Measurements from ENCODE around the gene HDDC2. TPM values are rescaled to one million over a fixed set of nuclear protein-coding genes. Genes with fewer than 3 reads are reported as not detected.

The HDDC2 gene
- total RNA-seq, 1 experiment from 2014 or later: 96.8 TPM

DNA sequence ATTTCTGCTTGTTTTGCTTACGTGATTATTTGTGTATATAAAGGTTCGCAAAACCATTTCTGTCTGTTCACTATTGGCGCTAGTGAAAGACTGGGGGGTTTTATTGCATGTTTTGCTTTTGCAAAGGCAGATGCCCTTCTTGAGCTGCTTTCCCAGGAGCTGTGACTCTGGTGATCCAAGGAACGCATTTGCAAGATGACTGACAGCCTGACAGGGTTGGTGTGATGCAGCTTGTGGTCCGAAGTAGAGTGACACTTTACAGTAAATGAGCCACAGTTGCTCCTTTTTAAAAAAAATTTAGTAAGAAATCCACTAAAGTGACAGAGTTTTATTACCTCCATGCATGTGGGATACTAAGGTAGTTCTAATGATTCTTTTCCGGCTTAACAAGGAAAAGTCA, 74.5 kb downstream of the HDDC2 start:
- no peaks in the 10 kb centered on the region for H3K27me3 ChIP-seq (ENCODE audit: low read length)
- H3K79me2 ChIP-seq (ENCODE audit: low read length): no peaks in the 10 kb centered on the region
- H3K9me3 ChIP-seq (ENCODE audit: low read length): no peaks in the 10 kb centered on the region
- H2AFZ ChIP-seq (ENCODE audit: low read length): no peak overlapping the region
- no peak overlapping the region for H3K4me2 ChIP-seq (ENCODE audit: low read length)
- ChIA-PET CTCF (no interaction called here), POLR2A (ENCODE audit: unreplicated experiment) (no interaction called here)
- DNase-seq: no peak
- H3K9me2 ChIP-seq (replicated peaks; ENCODE audit: low read length): no peaks in the 10 kb centered on the region
- no peak overlapping the region for H3K9ac ChIP-seq (ENCODE audit: low read length)
- no peaks in the 10 kb centered on the region for H3F3A ChIP-seq (ENCODE audit: low read length, unreplicated experiment)
- no peaks in the 10 kb centered on the region for H3K36me3 ChIP-seq (ENCODE audit: low read depth, low read length)
- no peak overlapping the region for H3K4me3 ChIP-seq (ENCODE audit: low read length)
- no peak overlapping the region for H3K27ac ChIP-seq (ENCODE audit: low read length)
- TF ChIP-seq, protein P1, sequence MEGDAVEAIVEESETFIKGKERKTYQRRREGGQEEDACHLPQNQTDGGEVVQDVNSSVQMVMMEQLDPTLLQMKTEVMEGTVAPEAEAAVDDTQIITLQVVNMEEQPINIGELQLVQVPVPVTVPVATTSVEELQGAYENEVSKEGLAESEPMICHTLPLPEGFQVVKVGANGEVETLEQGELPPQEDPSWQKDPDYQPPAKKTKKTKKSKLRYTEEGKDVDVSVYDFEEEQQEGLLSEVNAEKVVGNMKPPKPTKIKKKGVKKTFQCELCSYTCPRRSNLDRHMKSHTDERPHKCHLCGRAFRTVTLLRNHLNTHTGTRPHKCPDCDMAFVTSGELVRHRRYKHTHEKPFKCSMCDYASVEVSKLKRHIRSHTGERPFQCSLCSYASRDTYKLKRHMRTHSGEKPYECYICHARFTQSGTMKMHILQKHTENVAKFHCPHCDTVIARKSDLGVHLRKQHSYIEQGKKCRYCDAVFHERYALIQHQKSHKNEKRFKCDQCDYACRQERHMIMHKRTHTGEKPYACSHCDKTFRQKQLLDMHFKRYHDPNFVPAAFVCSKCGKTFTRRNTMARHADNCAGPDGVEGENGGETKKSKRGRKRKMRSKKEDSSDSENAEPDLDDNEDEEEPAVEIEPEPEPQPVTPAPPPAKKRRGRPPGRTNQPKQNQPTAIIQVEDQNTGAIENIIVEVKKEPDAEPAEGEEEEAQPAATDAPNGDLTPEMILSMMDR (conservative IDR thresholded peaks at IDR 0.05; ENCODE audit: low read depth, low read length): no peak
- TF ChIP-seq EZH2phosphoT487 (IDR thresholded peaks at IDR 0.05; ENCODE audit: borderline replicate concordance, low read length): no peak
- no peak for TF ChIP-seq EZH2 (IDR thresholded peaks at IDR 0.05; ENCODE audit: low read length, unreplicated experiment)
- no peaks in the 10 kb centered on the region for H4K20me1 ChIP-seq (ENCODE audit: low read length)
- intact Hi-C loops (cut with micrococcal nuclease): no loop called here
- H3K4me1 ChIP-seq (ENCODE audit: insufficient read depth, low read length): no peaks in the 10 kb centered on the region
- no peak for ATAC-seq
- no TSS peak for BruUV-seq (replicated peaks)

Other genes starting within 250 kb of the HDDC2 start
- 39.4 and 41.4 TPM in 2 replicates for gene TPD52L1, start 148.2 kb downstream of the HDDC2 start, total RNA-seq (2014; rRNA removed)